Measurements from ENCODE around the gene EFNB3. TPM values are rescaled to one million over a fixed set of nuclear protein-coding genes. Genes with fewer than 3 reads are reported as not detected.

EFNB3 gene
- total RNA-seq, 2 experiments from 2014 or later = 0.15 TPM; not detected in 1

DNA sequence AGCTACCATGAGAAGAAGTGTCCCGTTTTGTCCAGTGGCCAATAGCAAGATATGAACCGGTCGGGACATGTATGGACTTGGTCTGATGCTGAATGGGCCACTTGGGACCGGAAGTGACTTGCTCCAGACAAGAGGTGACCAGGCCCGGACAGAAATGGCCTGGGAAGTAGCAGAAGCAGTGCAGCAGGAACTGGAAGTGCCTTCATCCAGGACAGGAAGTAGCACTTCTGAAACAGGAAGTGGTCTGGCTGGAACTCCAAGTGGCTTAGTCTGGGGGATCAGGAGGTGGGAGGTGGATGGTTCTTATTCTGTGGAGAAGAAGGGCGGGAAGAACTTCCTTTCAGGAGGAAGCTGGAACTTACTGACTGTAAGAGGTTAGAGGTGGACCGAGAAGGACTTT, 5.3 kb downstream of the EFNB3 start:
- TF ChIP-seq EZH2phosphoT487 (IDR thresholded peaks at IDR 0.05; ENCODE audit: borderline replicate concordance, low read depth, low read length) = no peak
- TF ChIP-seq, protein P1, sequence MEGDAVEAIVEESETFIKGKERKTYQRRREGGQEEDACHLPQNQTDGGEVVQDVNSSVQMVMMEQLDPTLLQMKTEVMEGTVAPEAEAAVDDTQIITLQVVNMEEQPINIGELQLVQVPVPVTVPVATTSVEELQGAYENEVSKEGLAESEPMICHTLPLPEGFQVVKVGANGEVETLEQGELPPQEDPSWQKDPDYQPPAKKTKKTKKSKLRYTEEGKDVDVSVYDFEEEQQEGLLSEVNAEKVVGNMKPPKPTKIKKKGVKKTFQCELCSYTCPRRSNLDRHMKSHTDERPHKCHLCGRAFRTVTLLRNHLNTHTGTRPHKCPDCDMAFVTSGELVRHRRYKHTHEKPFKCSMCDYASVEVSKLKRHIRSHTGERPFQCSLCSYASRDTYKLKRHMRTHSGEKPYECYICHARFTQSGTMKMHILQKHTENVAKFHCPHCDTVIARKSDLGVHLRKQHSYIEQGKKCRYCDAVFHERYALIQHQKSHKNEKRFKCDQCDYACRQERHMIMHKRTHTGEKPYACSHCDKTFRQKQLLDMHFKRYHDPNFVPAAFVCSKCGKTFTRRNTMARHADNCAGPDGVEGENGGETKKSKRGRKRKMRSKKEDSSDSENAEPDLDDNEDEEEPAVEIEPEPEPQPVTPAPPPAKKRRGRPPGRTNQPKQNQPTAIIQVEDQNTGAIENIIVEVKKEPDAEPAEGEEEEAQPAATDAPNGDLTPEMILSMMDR (conservative IDR thresholded peaks at IDR 0.05; ENCODE audit: low read length) = no peak
- ChIA-PET CTCF (ENCODE audit: unreplicated experiment) (interaction anchor here (0.9 kb wide), 1 partner anchor 13 kb away, joined by 3 read pairs; no protein-coding TSS in a partner anchor), POLR2A (no interaction called here)
- peak; percentile 33 for DNase-seq (ENCODE audit: low spot score)
- Histone ChIP-seq H3K79me2 (ENCODE audit: insufficient read depth, low read depth, low read length) (no peaks in the 10 kb centered on the region), H3K4me1 (ENCODE audit: insufficient read depth, low read length, poor library complexity, severe bottlenecking) (peaks cover 10% of the 10 kb centered on the region), H3K9me3 (ENCODE audit: low read length) (no peaks in the 10 kb centered on the region), H3K4me3 (ENCODE audit: low read depth, low read length, poor library complexity, severe bottlenecking) (no peak overlapping the region), H3K36me3 (ENCODE audit: insufficient read depth, low read length) (no peaks in the 10 kb centered on the region), H3K27ac (ENCODE audit: low read depth, low read length, poor library complexity, severe bottlenecking) (no peak overlapping the region), H2AFZ (ENCODE audit: low read length) (peak overlapping the region; percentile 14; the same call in 1 of the 2 replicates), H4K20me1 (ENCODE audit: insufficient read depth, low read length) (no peaks in the 10 kb centered on the region), H3K4me2 (ENCODE audit: low read length) (peak overlapping the region; percentile 24), H3K9me2 (ENCODE audit: insufficient read depth, low read length) (0 out of 2 replicates have a peak, but pooled peaks cover 4% of the 10 kb centered on the region)
- intact Hi-C loops (cut with micrococcal nuclease; ENCODE audit: unreplicated experiment) = no loop called here
- BruUV-seq (replicated peaks) = no TSS peak

DNA sequence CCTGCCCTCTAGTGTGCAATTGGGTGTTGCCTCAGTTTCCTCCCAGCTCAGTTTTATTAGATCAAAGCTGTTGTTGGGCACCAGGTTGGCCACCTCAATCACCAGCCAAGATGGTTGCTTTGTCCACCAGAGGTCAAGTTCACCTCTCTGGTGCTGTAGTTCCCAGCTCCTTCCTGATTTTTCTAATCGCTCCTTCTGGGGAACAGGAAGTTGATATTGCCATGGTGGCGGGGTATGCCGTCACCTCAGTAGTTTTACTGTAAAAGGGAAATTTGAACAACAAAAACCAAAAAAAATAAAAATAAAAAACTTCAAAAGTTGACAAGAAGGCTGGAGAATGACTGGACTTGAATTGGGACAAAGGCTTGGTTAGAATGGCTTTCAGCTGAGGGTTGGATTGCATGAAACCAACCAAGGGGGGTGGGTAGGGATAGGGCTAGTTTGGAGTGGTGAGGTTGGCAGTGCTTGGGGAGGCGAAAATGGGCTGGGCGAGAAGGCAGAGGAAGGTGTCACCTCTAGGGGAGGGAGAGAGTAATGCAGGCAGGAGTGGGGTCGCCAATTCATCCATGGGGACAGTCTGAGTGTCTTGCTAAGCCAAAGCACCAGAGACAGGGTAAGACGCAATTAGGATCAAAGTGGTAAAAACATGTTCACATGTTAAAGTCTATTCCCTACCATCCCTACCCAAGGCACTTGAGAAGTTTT, 6.2 kb downstream of the EFNB3 start:
- no peak for TF ChIP-seq EZH2phosphoT487 (IDR thresholded peaks at IDR 0.05; ENCODE audit: borderline replicate concordance, low read depth, low read length)
- TF ChIP-seq, protein P1 (conservative IDR thresholded peaks at IDR 0.05; ENCODE audit: low read length) = peak; percentile 65
- Histone ChIP-seq H3K4me1 (ENCODE audit: insufficient read depth, low read length, poor library complexity, severe bottlenecking) (peaks cover 10% of the 10 kb centered on the region), H3K27ac (ENCODE audit: low read depth, low read length, poor library complexity, severe bottlenecking) (no peak overlapping the region), H2AFZ (ENCODE audit: low read length) (no peak overlapping the region), H4K20me1 (ENCODE audit: insufficient read depth, low read length) (no peaks in the 10 kb centered on the region), H3K4me2 (ENCODE audit: low read length) (no peak overlapping the region), H3K9me3 (ENCODE audit: low read length) (no peaks in the 10 kb centered on the region), H3K79me2 (ENCODE audit: insufficient read depth, low read depth, low read length) (no peaks in the 10 kb centered on the region), H3K4me3 (ENCODE audit: low read depth, low read length, poor library complexity, severe bottlenecking) (no peak overlapping the region), H3K36me3 (ENCODE audit: insufficient read depth, low read length) (no peaks in the 10 kb centered on the region), H3K9me2 (ENCODE audit: insufficient read depth, low read length) (0 out of 2 replicates have a peak, but pooled peaks cover 4% of the 10 kb centered on the region)
- no TSS peak for BruUV-seq (replicated peaks)
- intact Hi-C loops (cut with micrococcal nuclease; ENCODE audit: unreplicated experiment) = no loop called here
- ChIA-PET CTCF (ENCODE audit: unreplicated experiment) (no interaction called here), POLR2A (no interaction called here)
- peak; percentile 34 for DNase-seq (ENCODE audit: low spot score)

DNA sequence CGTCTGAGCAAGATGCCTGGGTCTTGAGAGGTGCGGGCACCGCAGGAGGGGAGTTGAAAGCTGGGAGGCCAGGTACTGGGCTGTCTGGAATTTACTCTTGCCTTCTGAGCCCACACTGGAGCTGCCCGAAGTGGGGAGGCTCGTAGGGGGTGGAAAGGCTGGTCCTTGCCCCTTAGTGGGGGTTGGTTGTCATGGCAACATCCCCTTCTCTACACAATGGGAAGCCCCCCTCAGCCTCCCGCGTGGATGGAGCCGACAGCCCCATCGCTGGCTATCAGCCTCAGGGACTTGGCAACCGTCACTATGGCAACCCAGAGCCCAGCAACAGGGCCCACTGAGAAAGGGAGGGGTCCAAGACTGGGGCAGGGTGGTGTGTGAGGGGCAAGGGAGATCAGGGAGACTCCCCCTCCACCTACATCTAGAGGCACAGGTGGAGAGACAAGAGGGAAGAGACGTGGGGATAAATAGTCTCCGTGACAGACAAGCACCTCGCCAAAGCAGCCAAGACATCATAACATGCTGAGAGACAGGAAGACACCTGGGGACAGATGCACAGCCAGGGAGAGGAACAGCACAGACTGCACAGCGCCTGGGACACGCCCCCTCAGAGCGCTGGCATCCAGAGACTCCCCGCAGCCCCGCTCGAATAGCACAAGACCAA, 7.2 kb downstream of the EFNB3 start:
- Histone ChIP-seq H3K79me2 (ENCODE audit: insufficient read depth, low read depth, low read length) (no peaks in the 10 kb centered on the region), H3K27ac (ENCODE audit: low read depth, low read length, poor library complexity, severe bottlenecking) (no peak overlapping the region), H3K36me3 (ENCODE audit: insufficient read depth, low read length) (no peaks in the 10 kb centered on the region), H3K9me2 (ENCODE audit: insufficient read depth, low read length) (0 out of 2 replicates have a peak, but pooled peaks cover 4% of the 10 kb centered on the region), H3K4me1 (ENCODE audit: insufficient read depth, low read length, poor library complexity, severe bottlenecking) (peaks cover 10% of the 10 kb centered on the region), H3K4me2 (ENCODE audit: low read length) (no peak overlapping the region), H3K9me3 (ENCODE audit: low read length) (no peaks in the 10 kb centered on the region), H4K20me1 (ENCODE audit: insufficient read depth, low read length) (no peaks in the 10 kb centered on the region), H2AFZ (ENCODE audit: low read length) (no peak overlapping the region), H3K4me3 (ENCODE audit: low read depth, low read length, poor library complexity, severe bottlenecking) (no peak overlapping the region)
- BruUV-seq (replicated peaks) = no TSS peak
- TF ChIP-seq, protein P1 (conservative IDR thresholded peaks at IDR 0.05; ENCODE audit: low read length) = no peak
- no peak for TF ChIP-seq EZH2phosphoT487 (IDR thresholded peaks at IDR 0.05; ENCODE audit: borderline replicate concordance, low read depth, low read length)
- ChIA-PET CTCF (ENCODE audit: unreplicated experiment) (interaction anchor here (0.6 kb wide), 1 partner anchor 153 kb away, joined by 3 read pairs; no protein-coding TSS in a partner anchor), POLR2A (no interaction called here)
- intact Hi-C loops (cut with micrococcal nuclease; ENCODE audit: unreplicated experiment) = no loop called here
- peak; percentile 23 for DNase-seq (ENCODE audit: low spot score)

Data from OCI-LY7 (cell line).